Natural killer cell treated with Interleukin-12 subunit alpha and Interleukin-12 subunit beta and Interleukin-15 and Interleukin-18, amount 100 ng/mL, for 72 hours (primary cell): Measurements from ENCODE around the gene SOX8. TPM values are rescaled to one million over a fixed set of nuclear protein-coding genes. Genes with fewer than 3 reads are reported as not detected.
"Not testable (repeated sequence)": the region's sequence is repeated elsewhere in the genome, so short reads cannot be mapped to it uniquely, and the experiment has no call there.

ENCODE experiments used
- ATAC-seq, 2 donors: fragments of 150-1000 bp; cut with Tn5 transposase in 1 of 2; sonication (Bioruptor Pico), chemical (Tn5 transposase) in 1 of 2; 2 replicates each; pipeline ENCODE4 v1.10.0; 2021
- DNase-seq: peaks from one replicate; pipeline ENCODE4 v3.0.0; 2022; ENCODE audit warnings: low spot score
- H3K27ac Mint-ChIP-seq, 2 donors: 1 replicate in 1 of 2; 2 replicates in 1 of 2; pipeline ENCODE4 v1.8.0; 2022; ENCODE audit warnings: mixed read lengths in 2 of 2, mild to moderate bottlenecking in 1 of 2, moderate library complexity in 1 of 2
- H3K27me3 Mint-ChIP-seq, 2 donors: 1 replicate in 1 of 2; 2 replicates in 1 of 2; pipeline ENCODE4 v1.8.0; 2022; ENCODE audit warnings: mixed read lengths in 2 of 2
- H3K36me3 Mint-ChIP-seq: one replicate; pipeline ENCODE4 v1.8.0; 2022; ENCODE audit warnings: mixed read lengths
- H3K4me1 Mint-ChIP-seq, 2 donors: 1 replicate in 1 of 2; 2 replicates in 1 of 2; pipeline ENCODE4 v1.8.0; 2022; ENCODE audit warnings: low read depth in 2 of 2, mixed read lengths in 2 of 2, mild to moderate bottlenecking in 1 of 2
- H3K4me3 Mint-ChIP-seq: one replicate; pipeline ENCODE4 v1.8.0; 2022; ENCODE audit warnings: mixed read lengths
- H3K9me3 Mint-ChIP-seq: 2 replicates; pipeline ENCODE4 v1.8.0; 2022; ENCODE audit warnings: mixed read lengths
- total RNA-seq, 2 donors: library from RNA; stranded (reverse); gene quantifications; one replicate each; pipeline ENCODE4 v1.2.3, GENCODE V29; 2022

The SOX8 gene
- total RNA-seq, 2 donors from 2014 or later, result 0.20 TPM; not detected in 1

GRCh38 chr16:1014771-1015495, 33.4 kb downstream of the SOX8 start:
- Mint-ChIP-seq H3K9me3 (no peaks in the 10 kb centered on the region), H3K4me1 (no peaks in the 10 kb centered on the region), H3K36me3 (no peaks in the 10 kb centered on the region), H3K27ac (no peak overlapping the region), H3K27me3 (peaks cover 0 to 2% of the 10 kb centered on the region in 2 donors), H3K4me3 (no peak overlapping the region)
- DNase-seq (no peak), ATAC-seq (no peak)

- Mint-ChIP-seq H3K4me1 (no peaks in the 10 kb centered on the region), H3K27ac (no peak overlapping the region), H3K9me3 (no peaks in the 10 kb centered on the region), H3K4me3 (no peak overlapping the region), H3K27me3 (peaks cover 0 to 2% of the 10 kb centered on the region in 2 donors), H3K36me3 (no peaks in the 10 kb centered on the region)
- ATAC-seq (no peak), DNase-seq (no peak)
Observed at GRCh38 chr16:1018447-1019198, 37.1 kb downstream of the SOX8 start.

- Mint-ChIP-seq H3K4me3 (no peak overlapping the region), H3K27ac (no peak overlapping the region), H3K4me1 (no peaks in the 10 kb centered on the region), H3K36me3 (no peaks in the 10 kb centered on the region), H3K27me3 (peaks cover 0 to 2% of the 10 kb centered on the region in 2 donors), H3K9me3 (no peaks in the 10 kb centered on the region)
- ATAC-seq (no peak), DNase-seq (no peak)
Observed at GRCh38 chr16:1019231-1020090, 37.9 kb downstream of the SOX8 start.

- DNase-seq (no peak), ATAC-seq (no peak)
- Mint-ChIP-seq H3K4me1 (no peaks in the 10 kb centered on the region), H3K27ac (no peak overlapping the region), H3K4me3 (no peak overlapping the region), H3K27me3 (peaks cover 0 to 2% of the 10 kb centered on the region in 2 donors), H3K36me3 (no peaks in the 10 kb centered on the region), H3K9me3 (no peaks in the 10 kb centered on the region)
Observed at GRCh38 chr16:1020091-1020399, 38.5 kb downstream of the SOX8 start.

- Mint-ChIP-seq H3K27me3 (peaks cover 0 to 2% of the 10 kb centered on the region in 2 donors), H3K4me3 (no peak overlapping the region), H3K9me3 (no peaks in the 10 kb centered on the region), H3K4me1 (no peaks in the 10 kb centered on the region), H3K27ac (no peak overlapping the region), H3K36me3 (no peaks in the 10 kb centered on the region)
- no peak for ATAC-seq
- DNase-seq, result no peak
Observed at GRCh38 chr16:1020591-1020990, 39.0 kb downstream of the SOX8 start.

- Mint-ChIP-seq H3K4me1 (no peaks in the 10 kb centered on the region), H3K36me3 (no peaks in the 10 kb centered on the region), H3K9me3 (no peaks in the 10 kb centered on the region), H3K27ac (no peak overlapping the region), H3K27me3 (peaks cover 0 to 2% of the 10 kb centered on the region in 2 donors), H3K4me3 (no peak overlapping the region)
- ATAC-seq (no peak), DNase-seq (no peak)
Observed at GRCh38 chr16:1021553-1022160, 40.1 kb downstream of the SOX8 start.

GRCh38 chr16:1022466-1022865, 40.9 kb downstream of the SOX8 start:
- Mint-ChIP-seq H3K27me3 (peaks cover 0 to 2% of the 10 kb centered on the region in 2 donors), H3K27ac (no peak overlapping the region)

GRCh38 chr16:1024138-1024537, 42.6 kb downstream of the SOX8 start:
- ATAC-seq, result no peak
- Mint-ChIP-seq H3K4me1 (no peaks in the 10 kb centered on the region), H3K9me3 (no peaks in the 10 kb centered on the region), H3K27me3 (no peaks in the 10 kb centered on the region), H3K27ac (no peak overlapping the region), H3K36me3 (no peaks in the 10 kb centered on the region), H3K4me3 (no peak overlapping the region)
- DNase-seq, result no peak

More at GRCh38 chr16:1022466-1022865, 40.9 kb downstream of the SOX8 start:
- DNase-seq (no peak), ATAC-seq (no peak)
- H3K36me3 Mint-ChIP-seq, result no peaks in the 10 kb centered on the region
- H3K4me3 Mint-ChIP-seq, result no peak overlapping the region
- no peaks in the 10 kb centered on the region for H3K4me1 Mint-ChIP-seq
- no peaks in the 10 kb centered on the region for H3K9me3 Mint-ChIP-seq

- not testable (repeated sequence) for H3K9me3 Mint-ChIP-seq, H3K36me3 Mint-ChIP-seq, ATAC-seq, H3K27ac Mint-ChIP-seq, H3K4me1 Mint-ChIP-seq, DNase-seq, H3K27me3 Mint-ChIP-seq, H3K4me3 Mint-ChIP-seq
Observed at GRCh38 chr16:1025183-1025809, 43.7 kb downstream of the SOX8 start.

GRCh38 chr16:1026057-1026783, 44.6 kb downstream of the SOX8 start:
- Mint-ChIP-seq H3K36me3 (no peaks in the 10 kb centered on the region), H3K4me1 (no peaks in the 10 kb centered on the region), H3K4me3 (no peak overlapping the region), H3K27ac (no peak overlapping the region), H3K9me3 (no peaks in the 10 kb centered on the region), H3K27me3 (peaks cover 0 to 3% of the 10 kb centered on the region in 2 donors)
- DNase-seq (no peak), ATAC-seq (peak in 1 of 2 donors; percentile 11)

GRCh38 chr16:1026784-1027500, 45.4 kb downstream of the SOX8 start:
- Mint-ChIP-seq H3K9me3 (no peaks in the 10 kb centered on the region), H3K4me1 (no peaks in the 10 kb centered on the region), H3K4me3 (no peak overlapping the region), H3K36me3 (no peaks in the 10 kb centered on the region), H3K27me3 (peaks cover 0 to 3% of the 10 kb centered on the region in 2 donors), H3K27ac (no peak overlapping the region)
- DNase-seq (no peak), ATAC-seq (no peak)

GRCh38 chr16:1027501-1027815, 45.9 kb downstream of the SOX8 start:
- Mint-ChIP-seq H3K27ac (no peak overlapping the region), H3K36me3 (no peaks in the 10 kb centered on the region), H3K9me3 (no peaks in the 10 kb centered on the region), H3K4me3 (no peak overlapping the region), H3K4me1 (no peaks in the 10 kb centered on the region), H3K27me3 (peaks cover 0 to 3% of the 10 kb centered on the region in 2 donors)
- DNase-seq, result no peak
- no peak for ATAC-seq
